Mononuclear cell (primary cell): ENCODE results near the gene SLC46A2. TPM values are rescaled to one million over a fixed set of nuclear protein-coding genes. Genes with fewer than 3 reads are reported as not detected.

Experiments used
- H3K27me3 ChIP-seq: 2 replicates; pipeline ENCODE4 v1.6.0; 2011; ENCODE audit warnings: low read length, control low read depth; ENCODE audit not compliant: insufficient read depth
- H3K4me1 ChIP-seq: 2 replicates; pipeline ENCODE4 v1.5.1; 2011; ENCODE audit warnings: mild to moderate bottlenecking, low read length, control low read depth; ENCODE audit not compliant: insufficient read depth
- H3K4me3 ChIP-seq: 2 replicates; pipeline ENCODE4 v1.5.1; 2011; ENCODE audit warnings: mild to moderate bottlenecking, low read length, moderate library complexity
- H3K9me3 ChIP-seq: 2 replicates; pipeline ENCODE4 v1.5.1; 2011; ENCODE audit warnings: low read depth, mild to moderate bottlenecking, control low read depth, low read length
- total RNA-seq: library from RNA; depleted of rRNA; stranded (reverse); fragments of >200 nt; gene quantifications from one replicate; pipeline ENCODE4 v1.2.3, GENCODE V29; 2012

SLC46A2 gene
- total RNA-seq, 1 donor, result 0.94 TPM

DNA sequence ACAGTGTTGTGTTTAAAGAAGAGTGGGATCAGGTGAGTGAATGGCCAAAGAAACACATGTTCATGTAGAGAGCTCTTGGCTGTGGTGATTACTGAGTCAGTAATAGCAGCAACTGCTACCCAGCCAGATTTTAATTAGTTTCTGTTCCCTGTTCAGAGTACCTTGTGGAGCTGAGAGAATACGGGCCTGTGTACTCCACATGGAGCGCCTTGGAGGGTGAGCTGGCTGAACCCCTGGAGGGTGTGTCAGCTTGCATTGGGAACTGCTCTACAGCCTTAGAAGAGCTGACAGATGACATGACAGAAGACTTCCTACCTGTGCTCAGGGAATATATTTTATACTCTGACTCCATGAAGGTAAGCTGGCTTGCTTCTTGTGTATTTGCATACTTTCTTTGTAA, 52.3 kb downstream of the SLC46A2 start:
- Histone ChIP-seq H3K4me3 (no peak overlapping the region), H3K9me3 (no peaks in the 10 kb centered on the region), H3K4me1 (peaks cover 26% of the 10 kb centered on the region), H3K27me3 (no peaks in the 10 kb centered on the region)

DNA sequence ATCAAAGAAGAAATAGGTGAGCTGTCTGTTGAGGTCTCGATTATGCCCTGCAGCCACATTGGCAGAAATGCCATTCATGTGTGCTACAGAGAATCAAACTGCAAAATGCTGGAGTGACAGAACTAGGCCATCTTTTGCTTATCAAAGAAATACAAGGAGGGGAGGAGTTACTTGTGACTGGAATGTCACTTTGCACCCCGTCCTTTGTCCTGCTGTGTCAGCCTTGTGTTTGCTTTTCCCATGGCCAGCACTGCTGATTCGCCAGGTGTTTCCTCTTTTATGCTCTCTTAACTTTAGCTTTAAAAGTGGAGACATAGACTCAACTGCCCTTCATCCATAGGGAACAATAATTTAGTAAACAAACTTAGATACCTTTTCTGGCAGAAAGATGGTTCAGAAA, 54.3 kb downstream of the SLC46A2 start:
- H3K9me3 ChIP-seq, result no peaks in the 10 kb centered on the region
- peaks cover 31% of the 10 kb centered on the region for H3K4me1 ChIP-seq
- H3K4me3 ChIP-seq, result no peak overlapping the region
- H3K27me3 ChIP-seq, result no peaks in the 10 kb centered on the region

DNA sequence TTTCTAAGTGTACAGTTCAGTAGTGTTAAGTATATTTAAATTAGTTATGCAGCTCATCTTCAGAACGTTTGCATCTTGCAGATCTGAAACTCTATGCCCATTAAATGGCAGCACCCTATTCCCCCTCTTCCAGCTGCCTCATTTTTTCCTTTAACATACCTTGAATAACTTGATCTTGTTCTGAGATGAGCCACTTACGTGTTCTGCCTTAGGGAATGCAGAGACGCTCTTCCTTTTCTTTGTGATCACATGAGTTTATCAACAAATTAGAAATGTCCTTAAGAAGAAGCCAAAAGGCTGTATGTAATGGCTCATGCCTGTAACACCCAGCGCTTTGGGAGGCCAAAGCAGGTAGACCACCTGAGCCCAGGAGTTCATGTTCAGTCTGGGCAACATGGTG, 57.6 kb downstream of the SLC46A2 start:
- Histone ChIP-seq H3K4me1 (peaks cover 18% of the 10 kb centered on the region), H3K4me3 (no peak overlapping the region), H3K9me3 (no peaks in the 10 kb centered on the region), H3K27me3 (no peaks in the 10 kb centered on the region)

DNA sequence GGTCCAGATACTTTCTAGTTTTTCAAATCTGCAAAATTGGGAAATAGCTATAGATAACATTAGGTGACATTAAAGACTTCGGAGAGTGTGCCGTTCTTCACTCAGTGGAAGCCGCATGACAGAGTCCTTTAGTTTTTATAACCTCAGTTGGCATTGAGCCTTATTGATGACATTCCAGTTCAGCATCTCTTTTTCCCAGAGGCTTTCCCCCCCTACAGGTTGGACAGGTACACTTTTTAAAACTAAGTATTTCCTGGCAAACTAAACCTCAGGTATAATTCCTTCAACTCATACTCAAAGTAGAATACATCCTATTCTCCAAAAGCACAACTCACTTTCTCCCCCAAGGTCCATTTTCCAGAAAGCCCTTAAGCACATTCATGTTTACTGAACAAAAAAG, 58.7 kb downstream of the SLC46A2 start:
- peaks cover 16% of the 10 kb centered on the region for H3K4me1 ChIP-seq
- no peak overlapping the region for H3K4me3 ChIP-seq
- no peaks in the 10 kb centered on the region for H3K27me3 ChIP-seq
- no peaks in the 10 kb centered on the region for H3K9me3 ChIP-seq

DNA sequence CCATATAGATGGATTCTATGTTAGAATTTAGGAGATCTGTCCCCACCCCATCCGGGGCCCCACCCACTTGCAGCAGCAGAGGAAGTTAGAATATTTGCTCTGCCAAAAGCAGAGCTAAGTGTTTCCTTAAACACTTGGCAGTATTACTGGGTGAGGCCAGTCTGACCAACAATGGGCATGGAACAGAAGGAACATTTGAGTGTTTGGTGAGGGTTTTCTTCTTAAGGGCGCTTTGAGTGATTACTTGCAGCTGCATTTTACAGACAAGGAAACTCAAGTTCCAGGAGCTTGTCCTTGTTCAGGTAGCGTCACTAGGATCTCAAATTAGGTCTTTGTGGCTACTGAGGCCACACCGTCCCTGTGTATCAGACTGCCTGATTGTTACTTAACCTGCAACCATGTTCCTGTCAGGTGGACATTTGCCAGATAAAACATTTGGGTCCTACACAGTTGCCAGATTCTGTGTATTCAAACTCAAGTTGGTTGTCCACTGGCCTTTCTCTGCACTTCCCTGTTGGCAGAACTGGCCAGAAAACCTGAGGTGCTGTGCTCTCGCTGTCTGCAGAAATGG, 59.3 kb downstream of the SLC46A2 start:
- Histone ChIP-seq H3K4me1 (peaks cover 16% of the 10 kb centered on the region), H3K9me3 (no peaks in the 10 kb centered on the region), H3K27me3 (no peaks in the 10 kb centered on the region), H3K4me3 (no peak overlapping the region)

Other genes starting within 250 kb of the SLC46A2 start
- gene INIP, start 172.8 kb downstream of the SLC46A2 start, total RNA-seq, result 9.0 TPM
- 20.4 TPM for gene SNX30, start 140.1 kb downstream of the SLC46A2 start, total RNA-seq
- gene ZNF883, start 121.3 kb upstream of the SLC46A2 start, total RNA-seq, result 0.84 TPM
- 0.42 TPM for gene ZFP37, start 165.8 kb upstream of the SLC46A2 start, total RNA-seq